AML-193 (cell line): ENCODE data around the gene CCDC175.

Experiments
- DNase-seq, 2 experiments: peaks; one replicate each; lab custom pipeline; 2025; lab: John Stamatoyannopoulos, UW

The CCDC175 gene

DNA sequence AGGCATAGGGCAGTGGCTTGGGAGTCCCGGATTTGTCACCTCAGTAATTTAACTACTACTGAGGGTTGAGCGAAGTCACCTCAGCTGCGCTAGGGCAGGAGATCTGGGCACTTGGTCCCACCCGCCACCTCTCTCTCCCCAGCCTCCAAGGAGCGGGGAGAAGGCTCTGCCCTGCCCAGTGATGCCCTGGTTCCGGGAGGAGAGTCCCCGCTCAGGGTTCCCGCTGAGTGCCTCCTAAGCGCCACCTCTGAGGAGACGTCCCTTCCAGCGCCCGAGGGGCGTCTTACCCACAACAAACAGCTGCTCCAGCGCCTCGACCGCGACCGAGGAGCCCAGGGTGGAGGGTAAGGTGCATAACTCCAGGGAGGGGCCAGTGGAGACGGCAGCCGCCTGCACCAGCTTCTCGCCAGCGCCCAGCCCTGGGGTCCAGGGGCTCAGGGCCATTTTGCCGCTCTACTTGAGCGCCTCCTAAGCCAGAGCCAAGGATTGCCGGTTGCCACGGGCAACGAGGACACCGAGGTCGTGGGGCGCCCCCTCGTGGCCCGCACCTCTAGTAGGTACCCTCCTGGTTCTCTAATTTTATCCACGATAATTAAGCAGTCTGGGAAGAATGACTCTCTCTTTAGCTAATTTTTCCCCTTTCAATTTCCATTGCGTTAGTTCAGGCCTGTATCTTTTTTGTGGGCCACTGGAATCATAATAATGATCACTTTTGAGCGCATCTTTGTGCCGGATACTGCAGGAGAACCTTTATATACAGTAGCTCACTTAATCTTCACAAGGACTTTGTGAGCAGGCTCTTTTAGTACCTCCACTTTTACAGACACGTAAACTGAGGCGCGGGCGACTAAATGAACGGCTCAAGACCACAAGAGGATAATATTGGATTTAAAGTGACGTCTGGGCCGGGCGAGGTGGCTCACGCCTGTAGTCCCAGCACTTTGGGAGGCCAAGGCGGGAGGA, at the start of gene CCDC175:
CCDC175 (minus strand) TSS at position 481 of the 963 bp plus-strand sequence; CDS start at position 444, 37 bp downstream.
- peak; percentile 47 to 52 for DNase-seq

DNA sequence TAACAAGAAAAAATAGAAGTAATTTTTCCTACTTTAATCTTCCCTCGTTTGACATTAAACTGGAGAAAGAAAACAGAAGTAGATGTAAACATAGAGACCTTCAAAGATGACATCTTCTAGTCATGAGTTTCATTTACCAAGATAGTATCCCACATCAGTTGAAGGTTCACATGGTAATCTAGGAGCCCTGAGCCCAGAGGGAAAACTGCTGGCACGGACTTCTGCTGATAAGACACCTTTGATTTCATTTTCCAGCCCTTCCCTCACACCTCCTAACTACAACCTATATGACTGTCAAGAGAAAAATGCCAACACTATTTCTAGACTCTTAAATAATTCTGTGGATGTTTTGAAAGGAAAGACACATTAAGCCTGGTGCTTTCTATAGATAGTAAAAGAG, 46.0 kb upstream of the CCDC175 start:
- DNase-seq = no peak

DNA sequence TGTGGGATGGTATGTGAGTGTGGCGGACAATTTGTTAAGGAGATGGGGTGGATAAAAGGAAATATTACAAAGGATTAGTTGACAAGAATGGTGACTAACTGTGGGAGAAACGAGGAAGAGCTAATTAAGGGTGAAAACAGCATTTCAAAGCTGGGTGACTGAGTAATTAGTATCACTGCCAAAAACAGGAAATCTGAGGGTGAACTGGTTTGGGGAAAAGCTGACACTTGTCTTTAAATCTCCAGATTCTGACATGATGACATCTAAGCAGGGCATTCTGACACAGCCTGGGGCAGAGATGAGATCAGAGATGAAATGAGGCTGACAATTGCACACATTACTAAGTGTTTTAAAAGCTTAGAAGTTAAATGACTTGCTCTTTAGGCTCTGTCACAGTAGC, 42.4 kb upstream of the CCDC175 start:
- no peak for DNase-seq

DNA sequence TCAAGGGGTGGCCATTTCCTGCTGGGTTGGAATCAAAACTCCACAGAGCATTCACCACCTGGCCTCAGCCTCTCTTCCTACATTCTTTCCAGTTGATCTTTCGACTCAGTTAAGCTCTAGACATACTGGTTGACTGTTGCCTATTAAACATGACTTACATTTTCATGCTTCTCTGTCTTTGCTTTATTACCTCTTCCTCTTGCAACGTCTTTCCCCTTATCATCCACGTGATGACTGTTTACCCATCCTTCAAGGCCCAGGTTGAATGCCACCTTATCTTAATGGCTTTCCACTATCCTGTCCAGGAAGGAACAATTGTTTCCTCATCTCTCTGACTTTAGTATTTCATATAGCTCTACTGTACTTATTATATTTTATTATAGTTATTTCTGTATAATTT, 24.4 kb upstream of the CCDC175 start:
- no peak for DNase-seq

DNA sequence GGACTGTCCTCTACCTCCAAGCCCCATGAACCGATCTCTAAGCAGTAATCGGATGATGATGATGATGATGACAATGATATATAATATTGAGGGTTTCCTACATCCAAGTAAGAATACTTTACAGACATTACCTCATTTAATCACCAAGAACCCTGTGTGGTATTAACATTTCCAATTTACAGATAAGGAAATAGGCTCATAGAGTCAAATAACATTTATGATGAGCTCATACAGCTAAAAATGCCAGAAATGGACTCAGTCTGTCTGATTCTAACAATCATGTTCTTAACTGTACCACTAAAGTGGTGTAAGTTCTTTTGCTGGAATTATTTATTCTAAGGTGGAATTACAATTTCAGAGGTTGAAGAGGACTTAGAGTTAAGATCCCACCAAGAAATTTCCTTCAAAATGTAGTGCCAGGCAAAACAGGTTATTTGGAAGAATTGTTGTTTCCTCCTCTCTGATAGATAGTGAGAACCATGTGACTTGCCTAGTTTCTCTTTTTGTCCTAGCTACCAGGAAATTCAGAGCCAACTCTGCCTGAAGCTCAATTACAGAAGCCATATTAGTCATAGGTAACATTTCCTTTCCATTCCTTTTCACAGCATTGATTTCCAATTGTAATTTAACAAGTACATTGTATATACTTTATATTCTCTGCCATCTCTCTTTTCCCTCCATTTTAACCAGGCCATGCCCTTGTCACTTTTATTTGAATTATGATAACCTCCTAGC, 23.8 kb upstream of the CCDC175 start:
- no peak for DNase-seq

DNA sequence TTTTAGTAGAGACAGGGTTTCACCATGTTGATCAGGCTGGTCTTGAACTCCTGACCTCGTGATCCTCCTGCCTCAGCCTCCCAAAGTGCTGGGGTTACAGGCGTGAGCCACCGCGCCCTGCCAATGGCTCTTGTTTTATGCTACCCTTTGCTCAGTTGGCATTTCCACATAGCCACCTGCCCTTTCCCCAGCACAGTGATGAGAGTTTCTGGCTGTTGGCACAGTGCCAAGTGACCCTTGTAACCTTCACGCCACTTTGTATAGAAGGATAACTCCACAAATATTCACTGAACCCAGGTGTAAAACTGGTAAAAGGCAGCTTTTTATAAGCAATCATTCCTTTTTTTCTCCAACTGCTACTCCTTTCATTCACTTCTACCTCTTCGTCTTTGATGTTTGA, 18.5 kb upstream of the CCDC175 start:
- DNase-seq = no peak

DNA sequence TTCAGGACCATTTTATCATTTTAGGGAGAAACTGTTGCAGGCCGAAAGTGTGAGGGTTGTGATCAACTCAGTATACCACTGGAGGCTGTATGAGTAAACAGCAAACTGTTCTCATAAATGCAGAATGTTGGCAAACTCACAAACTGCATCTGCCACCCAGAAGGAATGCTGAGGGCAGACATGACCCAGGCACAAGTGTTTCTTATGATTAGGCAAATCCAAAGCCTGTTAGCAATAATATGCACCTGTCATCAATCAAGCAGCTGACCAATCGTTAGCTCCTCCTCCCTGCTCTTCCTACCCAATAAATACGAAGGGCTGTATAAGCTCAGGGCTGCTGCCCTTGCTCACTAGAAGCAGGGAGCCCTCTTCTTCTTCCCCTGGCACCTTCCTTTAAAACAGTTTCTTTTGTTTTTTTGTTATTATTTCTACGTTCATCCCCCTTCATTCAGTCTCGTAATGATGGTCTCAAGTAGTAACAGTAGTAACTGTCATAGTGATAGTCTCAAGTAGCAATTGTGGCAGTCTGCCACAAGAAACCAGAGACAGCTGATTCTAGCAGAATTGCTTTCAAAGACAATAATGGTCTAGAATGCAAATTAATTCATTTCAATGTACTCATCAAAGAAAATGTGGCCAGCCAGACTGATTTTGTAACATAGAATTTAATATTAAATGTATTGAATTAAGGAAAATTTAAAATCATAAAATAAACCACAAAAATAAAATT, 15.2 kb upstream of the CCDC175 start:
- no peak for DNase-seq

DNA sequence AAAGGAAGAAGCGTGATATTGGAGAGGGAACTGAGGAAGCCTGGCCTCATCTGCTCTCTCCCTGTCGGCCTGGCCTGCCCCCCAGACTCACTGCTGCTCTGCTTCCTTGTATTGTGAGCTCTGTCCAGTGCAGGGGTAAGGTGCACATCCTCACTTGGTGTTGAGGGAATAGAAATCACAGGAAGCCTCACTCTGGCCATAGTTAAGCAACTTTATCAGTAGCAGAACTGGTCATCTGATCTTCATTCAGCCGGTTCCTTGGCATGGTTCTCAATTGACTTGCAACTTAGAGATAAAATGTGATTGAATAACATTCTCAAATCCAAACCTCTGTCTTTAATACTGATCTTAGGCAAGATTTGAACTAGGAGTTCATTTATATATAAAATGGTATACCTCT, 11.5 kb upstream of the CCDC175 start:
- no peak for DNase-seq

DNA sequence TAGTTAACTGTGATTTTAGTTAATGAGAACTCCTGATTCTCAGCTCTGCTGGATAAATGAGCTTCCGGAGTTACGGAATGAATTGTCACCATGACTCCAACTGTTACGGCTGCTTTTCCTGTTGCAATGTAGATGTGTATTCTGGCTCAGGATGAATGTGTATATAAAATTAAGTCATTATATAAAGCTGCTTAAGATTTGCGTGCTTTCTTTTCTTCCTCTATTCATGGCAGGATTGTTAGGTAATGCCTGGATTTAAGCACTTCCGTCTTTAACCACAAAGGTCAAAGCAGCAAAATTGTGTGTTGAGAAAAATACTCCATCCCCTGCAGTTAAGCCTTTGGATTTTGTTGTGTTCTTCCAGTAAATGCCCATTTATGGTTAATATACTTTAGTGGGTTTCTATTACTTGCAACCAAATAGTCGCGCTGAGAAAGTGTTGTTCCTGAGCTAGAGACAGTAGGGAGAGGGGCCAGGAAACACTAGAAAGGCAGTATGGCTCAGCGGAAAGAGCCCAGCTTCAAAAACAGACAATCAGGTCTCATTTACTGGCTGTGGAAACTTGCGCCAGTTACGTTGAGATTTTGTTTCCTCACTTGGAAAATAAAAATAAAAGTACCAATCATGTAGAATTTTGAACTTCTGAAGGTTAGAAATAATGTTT, 9.4 kb upstream of the CCDC175 start:
- peak; percentile 54 to 59 for DNase-seq

DNA sequence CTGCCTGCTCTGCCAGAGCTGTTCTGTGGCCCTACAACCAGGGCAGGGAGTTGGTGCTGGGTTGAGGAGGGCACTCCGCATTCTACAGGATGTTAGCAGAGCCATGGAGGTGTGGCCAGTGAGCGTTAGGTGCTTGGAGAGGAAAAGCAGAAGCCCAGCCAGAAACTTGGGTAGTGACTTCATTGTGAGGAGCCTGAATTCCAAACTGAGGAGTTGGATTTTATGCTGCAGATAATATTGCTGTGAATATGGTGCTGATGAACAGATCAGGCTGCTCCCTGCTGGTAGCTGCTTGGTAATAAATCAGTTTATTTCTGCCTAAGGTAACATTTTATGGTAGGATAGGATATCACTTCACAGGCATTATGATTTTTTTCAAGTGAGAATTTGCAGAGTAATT, 7.1 kb upstream of the CCDC175 start:
- no peak for DNase-seq

DNA sequence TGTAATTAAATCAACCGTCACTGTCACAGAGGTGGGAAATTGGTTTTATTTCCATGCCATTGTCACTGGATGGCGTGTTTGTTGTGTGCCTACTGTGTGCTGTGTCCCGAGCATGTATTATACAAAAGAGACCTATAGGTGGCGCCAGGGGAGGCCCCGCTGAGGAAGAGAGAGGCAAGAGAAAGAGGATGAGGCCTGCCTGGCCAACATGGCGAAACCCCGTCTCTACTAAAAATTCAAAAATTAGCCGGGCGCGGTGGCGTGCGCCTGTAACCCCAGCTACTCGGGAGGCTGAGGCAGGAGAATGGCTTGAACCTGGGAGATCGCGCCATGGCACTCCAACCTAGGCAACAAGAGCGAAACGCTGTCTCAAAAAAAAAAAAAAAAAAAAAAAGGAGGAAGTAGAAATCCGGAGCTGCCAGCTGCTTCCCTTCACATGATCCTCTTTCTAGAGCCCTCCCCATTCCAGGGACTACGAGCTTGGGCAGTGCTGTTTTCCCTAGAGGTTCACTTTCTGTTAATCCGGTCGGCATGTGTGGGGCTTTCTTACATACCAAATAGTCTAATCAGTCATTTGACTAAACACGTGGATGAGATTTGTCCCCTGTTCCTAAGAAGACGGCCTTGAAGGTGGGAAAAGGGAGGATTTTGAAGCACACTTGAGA, 6.4 kb upstream of the CCDC175 start:
- DNase-seq = no peak

DNA sequence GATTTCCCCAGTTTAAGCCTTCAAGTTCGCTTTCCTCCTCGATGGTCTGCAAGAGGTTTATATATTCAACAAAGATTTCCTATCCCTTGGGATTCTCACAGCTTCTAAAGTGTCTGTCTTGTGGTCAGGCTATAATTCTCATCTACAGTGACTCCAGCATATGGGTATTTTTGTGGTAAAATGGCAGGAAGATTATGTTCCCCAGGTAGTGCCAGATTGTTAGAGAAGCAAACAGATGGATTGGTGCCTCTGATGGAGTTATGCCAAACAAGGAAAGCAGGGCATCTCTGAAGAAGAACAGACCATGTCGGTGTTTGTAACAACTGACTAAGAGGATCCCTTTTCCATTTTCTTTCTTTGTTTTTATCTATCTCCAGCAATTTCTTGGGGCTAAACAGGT, 5.5 kb upstream of the CCDC175 start:
- DNase-seq = no peak

DNA sequence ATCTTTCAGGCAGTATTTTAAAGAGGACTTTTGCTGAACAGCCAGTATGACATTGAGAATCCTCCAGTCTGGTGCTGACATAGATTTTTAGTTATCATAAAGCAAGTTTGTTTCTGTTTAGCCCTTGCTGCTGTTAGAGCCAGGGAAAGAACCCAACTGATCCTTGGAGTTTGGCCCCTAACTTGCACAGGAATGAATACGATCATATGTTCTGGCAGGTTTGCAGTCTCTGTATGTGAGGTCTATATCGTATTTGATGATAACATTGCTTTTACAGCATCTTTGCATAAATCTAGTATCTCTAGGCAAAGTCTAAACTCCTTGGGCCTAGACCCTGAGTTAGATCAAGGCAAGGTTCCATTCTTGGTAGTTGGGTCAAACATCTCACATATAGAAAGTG, 4.3 kb upstream of the CCDC175 start:
- DNase-seq = no peak

DNA sequence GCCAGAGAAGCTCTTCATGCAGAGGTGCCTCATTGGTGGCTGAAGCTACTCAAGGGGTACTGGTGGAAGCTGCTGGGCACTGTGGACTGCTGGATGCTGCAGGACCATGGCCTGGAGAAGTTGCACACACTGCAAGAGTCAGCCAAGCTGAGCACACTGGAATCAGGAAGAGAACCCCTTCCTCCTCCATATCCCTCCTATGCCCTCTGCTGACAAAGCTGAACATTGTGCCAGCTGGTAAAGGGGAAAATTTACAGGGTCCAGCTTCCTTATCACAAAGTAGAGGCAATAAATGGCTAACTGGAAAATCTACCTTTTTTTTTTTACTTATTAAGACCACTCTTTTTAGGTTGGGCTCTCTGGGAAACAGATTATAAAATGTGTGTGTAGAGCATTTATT, 6.5 kb downstream of the CCDC175 start:
- peak; percentile 7 to 13 for DNase-seq

DNA sequence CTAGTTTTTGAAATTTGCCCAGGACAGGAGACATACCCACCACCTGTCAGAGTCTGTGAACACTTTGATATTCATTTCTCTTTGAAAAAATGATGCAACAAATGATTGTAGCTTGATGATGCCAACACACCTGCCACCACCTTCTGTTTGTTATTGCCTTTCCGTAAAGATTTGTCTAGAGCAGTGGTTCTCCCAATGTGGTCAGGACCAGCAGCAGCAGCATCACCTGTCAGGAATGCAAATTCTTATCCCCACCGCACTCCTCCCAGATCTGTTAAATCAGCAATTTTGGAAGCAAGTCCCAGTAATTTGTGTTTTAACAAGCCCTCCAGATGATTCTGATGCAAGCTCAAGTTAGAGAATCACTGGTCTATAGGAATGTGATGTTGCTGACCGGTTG, 9.9 kb downstream of the CCDC175 start:
- no peak for DNase-seq

DNA sequence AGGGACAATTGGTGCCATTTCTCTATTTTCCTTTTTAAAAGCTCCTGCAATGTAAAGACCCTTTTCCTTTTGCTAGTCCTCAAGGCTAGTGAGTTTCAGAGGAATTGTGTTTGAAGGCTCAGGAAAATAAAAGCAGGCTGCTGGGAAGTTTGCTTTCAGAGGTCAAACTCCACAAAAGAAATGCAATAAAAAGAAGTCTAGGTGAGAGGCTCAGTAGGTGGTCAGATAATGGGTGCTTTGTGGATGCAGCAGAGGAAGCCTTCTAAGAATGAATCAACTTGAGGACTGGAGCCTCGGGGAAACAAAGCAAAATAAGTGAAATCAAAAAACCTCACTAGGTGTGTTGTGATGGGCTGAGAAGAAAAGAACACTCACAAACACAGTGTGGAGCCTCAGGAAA, 10.3 kb downstream of the CCDC175 start:
- DNase-seq = no peak

DNA sequence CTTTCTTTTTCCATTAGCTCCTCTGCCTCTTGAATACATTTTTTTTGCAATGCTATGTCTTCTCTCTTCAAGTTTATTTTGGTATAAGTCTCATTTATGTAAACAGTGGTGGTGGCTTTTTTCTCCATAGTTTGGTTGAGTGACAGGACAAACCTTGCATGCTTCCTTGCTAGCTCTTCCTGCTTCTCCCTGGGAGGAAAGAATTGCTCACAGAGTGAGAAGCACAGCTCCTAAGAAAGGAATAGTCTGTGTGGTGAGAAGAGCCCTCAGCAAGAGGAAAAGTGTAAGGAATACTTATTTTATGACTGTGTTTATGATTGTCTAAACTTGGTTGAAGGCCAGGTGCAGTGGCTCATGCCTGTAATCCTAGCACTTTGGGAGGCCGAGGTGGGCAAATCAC, 11.5 kb downstream of the CCDC175 start:
- DNase-seq = no peak

DNA sequence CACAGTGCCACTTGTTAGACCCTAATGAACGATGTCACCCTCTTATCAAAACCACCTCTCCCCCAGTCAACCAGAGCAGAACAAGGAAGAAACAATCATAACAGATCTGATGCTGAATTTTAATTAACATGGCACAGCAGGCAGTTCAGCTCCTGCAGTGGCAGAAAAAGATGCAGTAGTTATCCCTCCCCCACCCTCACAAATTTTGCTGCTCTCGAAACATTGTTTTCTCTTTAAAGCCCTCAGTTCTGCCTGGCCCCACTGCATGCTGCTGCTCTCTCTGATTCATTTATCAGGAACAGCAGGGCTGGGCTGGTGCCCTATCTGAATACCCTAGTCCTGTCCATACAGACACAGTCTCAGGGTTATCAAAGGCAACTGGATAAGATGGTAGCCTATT, 12.2 kb downstream of the CCDC175 start:
- DNase-seq = no peak

DNA sequence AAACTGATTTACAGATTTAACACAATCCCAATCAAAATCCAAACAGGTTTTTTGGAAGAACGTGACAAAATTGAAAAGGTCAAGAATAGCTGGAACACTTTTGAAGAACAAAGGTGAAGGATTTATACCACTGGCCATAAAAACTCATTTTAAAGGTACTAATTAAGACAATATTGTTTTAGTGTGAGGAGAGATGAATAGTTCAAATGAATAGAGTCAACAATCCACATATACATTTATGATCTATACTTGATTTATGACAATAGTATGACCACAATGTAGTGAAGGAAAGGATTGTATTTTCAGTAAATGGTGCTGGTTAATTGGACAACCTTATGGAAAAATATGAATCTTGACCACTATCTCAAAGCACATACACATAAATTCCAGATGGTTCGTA, 29.3 kb downstream of the CCDC175 start:
- no peak for DNase-seq

DNA sequence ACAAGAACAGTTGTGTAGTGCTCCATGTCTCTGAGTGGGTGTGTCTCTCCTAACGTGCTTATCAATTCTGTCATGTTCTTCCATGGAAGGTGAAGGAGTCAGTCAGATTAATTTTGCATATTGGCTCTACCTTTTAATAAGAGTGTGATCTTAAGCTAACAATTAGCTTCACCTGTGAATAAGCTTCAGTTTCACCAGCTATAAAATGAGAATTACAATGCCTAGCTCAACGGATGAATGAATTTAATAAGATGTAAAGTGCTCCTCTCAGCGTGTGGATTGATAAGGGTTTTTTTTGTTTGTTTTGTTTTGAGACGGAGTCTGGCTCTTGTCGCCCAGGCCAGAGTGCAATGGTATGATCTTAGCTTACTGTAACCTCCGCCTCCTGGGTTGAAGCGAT, 32.7 kb downstream of the CCDC175 start:
- DNase-seq = no peak

DNA sequence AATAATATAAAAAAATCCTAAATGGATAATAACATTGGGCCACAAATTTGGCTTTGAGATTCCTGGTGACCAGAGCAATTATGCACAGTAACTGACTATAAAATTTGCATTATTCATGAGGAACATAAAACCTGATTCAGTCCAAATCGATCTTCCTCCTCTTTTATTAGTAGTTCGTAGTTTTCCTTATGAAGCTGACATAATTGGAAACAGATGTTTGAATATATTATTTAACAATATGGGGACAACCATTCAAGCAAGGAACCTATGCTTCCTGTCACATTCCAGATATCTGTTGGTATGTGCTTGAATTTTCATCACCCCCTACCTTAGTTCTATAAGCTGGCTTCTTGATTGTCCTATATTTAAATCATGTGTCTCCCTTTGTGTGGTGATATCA, 34.9 kb downstream of the CCDC175 start:
- DNase-seq = no peak
